Heart right ventricle (tissue), 16 donors: ENCODE results near the gene KDM1A. TPM values are rescaled to one million over a fixed set of nuclear protein-coding genes. Genes with fewer than 3 reads are reported as not detected.
A peak's percentile ranks its signal among the peaks of the same experiment; 100 is the strongest.
"Not testable (repeated sequence)": the region's sequence is repeated elsewhere in the genome, so short reads cannot be mapped to it uniquely, and the experiment has no call there.

Experiments used
- ATAC-seq, 8 donors: fragments of 200-7000 bp; cut with Tn5 transposase; one replicate each; pipeline ENCODE4 v1.9.1; 2020; ENCODE audit warnings: mild to moderate bottlenecking in 8 of 8, moderate library complexity in 8 of 8, moderate number of reproducible peaks in 1 of 8
- DNase-seq, 2 donors: peaks; one replicate each; pipeline ENCODE4 v3.0.0-alpha.2; 2020
- H3K27ac ChIP-seq, 10 donors: fragments of 200-600 bp; sonication (generic) in 2 of 10; one replicate each; pipeline versions ENCODE4 v1.5.0 to v1.8.0; 2020 to 2022; ENCODE audit warnings: mild to moderate bottlenecking in 3 of 10
- H3K27me3 ChIP-seq, 7 donors: fragments of 200-600 bp; one replicate each; pipeline ENCODE4 v1.8.0; 2021 to 2022; ENCODE audit warnings: mild to moderate bottlenecking in 2 of 7
- H3K36me3 ChIP-seq, 9 donors: fragments of 200-600 bp; sonication (generic) in 1 of 9; one replicate each; pipeline versions ENCODE4 v1.5.0 to v1.8.0; 2020 to 2022; ENCODE audit warnings: mild to moderate bottlenecking in 2 of 9
- H3K4me1 ChIP-seq, 9 donors: fragments of 200-600 bp; sonication (generic) in 1 of 9; one replicate each; pipeline versions ENCODE4 v1.5.0 to v1.8.0; 2020 to 2022; ENCODE audit warnings: mild to moderate bottlenecking in 4 of 9
- H3K4me3 ChIP-seq, 10 donors: fragments of 200-600 bp; sonication (generic) in 2 of 10; one replicate each; pipeline versions ENCODE4 v1.5.0 to v1.8.0; 2020 to 2022; ENCODE audit warnings: mild to moderate bottlenecking in 7 of 10, moderate library complexity in 2 of 10
- H3K9me3 ChIP-seq, 11 donors: fragments of 200-600 bp in 10 of 11; sonication (generic) in 2 of 11; one replicate each; pipeline versions ENCODE4 v1.5.0 to v1.8.0; 2013 to 2022; ENCODE audit warnings: mild to moderate bottlenecking in 2 of 11, control low read depth in 1 of 11, moderate library complexity in 1 of 11
- WGBS, 2 donors: extraction: QIAGEN DNeasy Blood & Tissue Kit; methylation state at CpG; one replicate each; pipeline ENCODE4 v1.1.7; 2013; ENCODE audit warnings: inconsistent platforms in 1 of 2; 5-methylcytosine and 5-hydroxymethylcytosine counted together
- intact Hi-C, 10 donors: fragments of 100-400 bp; cut with DNase I; formaldehyde crosslinking; loops; one replicate each; pipeline versions ENCODE4 v1.11.1 to v1.14.2; 2022
- polyA plus RNA-seq, 2 donors: library from polyadenylated mRNA; stranded (reverse); fragments of 200-250 nt; gene quantifications; one replicate each; pipeline ENCODE4 v1.2.3, GENCODE V29; 2013
- total RNA-seq, 10 donors: library from RNA; stranded (reverse); fragmentation: NEBNext Ultra II Directional in 3 of 10; extraction: Animal tissue kit (Norgen Biotek cat#: 25700) in 3 of 10; gene quantifications; one replicate each; pipeline versions ENCODE4 v1.2.1 to v1.2.4, GENCODE V29; 2021 to 2023
- TF ChIP-seq, protein P1 (sequence below), 9 donors: fragments of 200-600 bp; sonication (generic) in 2 of 9; IDR thresholded peaks; one replicate each; pipeline versions ENCODE4 v1.5.0 to v1.8.0; 2021 to 2022; ENCODE audit warnings: antibody characterized with exemption in 9 of 9, mild to moderate bottlenecking in 5 of 9, moderate library complexity in 1 of 9
- donor health status: Arrhythmogenic right ventricular cardiomyopathy.
- donor health status: ischemic (EF 13 %, LVEDD 7.1; RV severe dilation, severe dysfunction).
- donor health status: healthy with polysubstance abuse.
- donor health status: DM: no; HTN: yes; CAD: no.
- donor health status: DM: no; HTN: no; CAD: no.
- donor health status: ischemic (EF 25% LVEDD 6.9; RV normal size, moderate dysfunction).
- donor health status: ischemic (EF 25% LVEDD 5.7; RV mildly dilated, moderate dysfunction).
- donor health status: healthy.
- donor health status: DM: yes; HTN: yes; CAD: no.
- donor health status: Ischemic cardiomyopathy.
- donor health status: ischemic (EF 35%, LVEDD 5.7; RV mildly dilated, moderate dysfunction).
- donor health status: nonischemic (EF 11% LVEDD 7.7; RV severe dilation, severe dysfunction).
- donor health status: DM: yes; HTN: yes; CAD: no.
- donor health status: PGD.
- donor health status: ischemic (EF 29% LVEDD 5.4; RV normal size, mild dysfunction).
- donor health status: nonischemic (EF 23%, LVEDD 6.1; RV moderate dilation, normal function).

Gene KDM1A
- total and polyA plus RNA-seq, 12 donors, result 12.4 to 35.0 (median 27.3) TPM

DNA sequence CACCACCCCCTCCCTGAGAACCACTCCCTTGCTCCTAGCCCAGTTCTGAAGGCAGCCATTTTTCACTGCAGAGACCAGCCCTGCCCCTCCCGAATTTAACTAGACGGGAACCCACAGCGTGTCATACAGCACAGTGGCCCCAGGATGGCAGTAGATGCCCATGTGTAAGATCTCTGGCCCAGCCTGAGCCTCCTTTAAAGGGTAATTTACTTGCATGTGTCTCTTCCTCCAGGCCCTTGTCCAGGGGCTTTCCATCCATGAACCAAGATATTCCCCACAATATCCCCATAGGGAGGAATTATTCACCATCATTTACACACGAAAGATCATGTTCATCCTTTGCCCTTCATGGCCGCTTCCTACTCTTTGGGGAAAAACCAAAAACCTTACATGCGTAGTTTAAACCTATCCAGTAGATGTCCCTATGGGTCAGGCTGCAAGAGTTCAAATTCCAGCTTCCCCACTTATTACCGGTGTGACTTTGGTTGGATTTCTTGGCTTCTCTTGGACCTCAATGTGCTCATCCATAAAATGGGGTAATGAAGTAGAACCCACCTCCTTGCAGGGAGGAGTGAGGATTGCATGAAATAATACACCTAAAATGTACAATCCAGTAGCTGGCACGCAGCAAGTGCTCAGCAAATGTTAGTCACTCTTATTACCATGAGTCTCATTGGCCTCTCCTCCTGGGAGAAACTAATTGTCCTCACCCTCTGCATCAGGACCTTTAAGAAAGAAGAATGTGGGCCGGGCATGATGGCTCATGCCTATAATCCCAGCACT, 42.6 kb upstream of the KDM1A start:
- Histone ChIP-seq H3K36me3 (no peaks in the 10 kb centered on the region), H3K27me3 (peaks cover 0 to 36% (median 7%) of the 10 kb centered on the region in 7 donors), H3K4me3 (no peak overlapping the region), H3K27ac (no peak overlapping the region), H3K9me3 (no peaks in the 10 kb centered on the region), H3K4me1 (peaks cover 0 to 10% (median 0%) of the 10 kb centered on the region in 9 donors)
- DNase-seq (peak; percentile 21 to 50), ATAC-seq (peak; percentile 89 to 95 (median 92))
- TF ChIP-seq, protein P1, sequence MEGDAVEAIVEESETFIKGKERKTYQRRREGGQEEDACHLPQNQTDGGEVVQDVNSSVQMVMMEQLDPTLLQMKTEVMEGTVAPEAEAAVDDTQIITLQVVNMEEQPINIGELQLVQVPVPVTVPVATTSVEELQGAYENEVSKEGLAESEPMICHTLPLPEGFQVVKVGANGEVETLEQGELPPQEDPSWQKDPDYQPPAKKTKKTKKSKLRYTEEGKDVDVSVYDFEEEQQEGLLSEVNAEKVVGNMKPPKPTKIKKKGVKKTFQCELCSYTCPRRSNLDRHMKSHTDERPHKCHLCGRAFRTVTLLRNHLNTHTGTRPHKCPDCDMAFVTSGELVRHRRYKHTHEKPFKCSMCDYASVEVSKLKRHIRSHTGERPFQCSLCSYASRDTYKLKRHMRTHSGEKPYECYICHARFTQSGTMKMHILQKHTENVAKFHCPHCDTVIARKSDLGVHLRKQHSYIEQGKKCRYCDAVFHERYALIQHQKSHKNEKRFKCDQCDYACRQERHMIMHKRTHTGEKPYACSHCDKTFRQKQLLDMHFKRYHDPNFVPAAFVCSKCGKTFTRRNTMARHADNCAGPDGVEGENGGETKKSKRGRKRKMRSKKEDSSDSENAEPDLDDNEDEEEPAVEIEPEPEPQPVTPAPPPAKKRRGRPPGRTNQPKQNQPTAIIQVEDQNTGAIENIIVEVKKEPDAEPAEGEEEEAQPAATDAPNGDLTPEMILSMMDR (IDR thresholded peaks at IDR 0.05), result peak; percentile 30 to 70 (median 65)
- WGBS, 2 donors, result 37% methylated on average over 9 of the region's 9 CpGs
- intact Hi-C loops, result loop anchor here in 8 of 10 donors (2.0 to 10.0 kb wide), 7 partner anchors 118 to 298 kb away; no protein-coding TSS in a partner anchor

DNA sequence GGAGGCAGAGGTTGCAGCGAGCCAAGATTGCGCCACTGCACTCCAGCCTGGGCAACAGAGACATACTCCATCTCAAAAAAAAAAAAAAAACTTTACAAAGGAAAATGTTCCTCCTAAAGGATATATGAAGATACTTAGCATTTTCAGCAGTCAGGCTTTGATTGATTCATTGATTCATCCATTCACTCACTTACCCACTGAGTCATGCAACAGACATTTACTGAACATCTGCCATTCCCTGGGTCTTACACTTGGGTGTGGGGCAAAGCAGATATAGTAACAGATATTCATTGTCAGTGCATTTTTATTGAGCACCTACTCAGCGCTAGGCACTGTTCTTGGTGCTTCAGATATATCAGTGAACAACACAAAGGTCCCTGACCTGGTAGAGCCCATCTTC, 41.0 kb upstream of the KDM1A start:
- H3K27me3 ChIP-seq, result peaks cover 0 to 20% (median 3%) of the 10 kb centered on the region in 7 donors
- H3K9me3 ChIP-seq, result no peaks in the 10 kb centered on the region
- H3K4me1 ChIP-seq, result peaks cover 0 to 10% (median 0%) of the 10 kb centered on the region in 9 donors
- no peak overlapping the region for H3K27ac ChIP-seq
- no peak overlapping the region for H3K4me3 ChIP-seq
- intact Hi-C loops, result loop anchor here in 9 of 10 donors (2.0 to 10.0 kb wide), 6 partner anchors 117 to 297 kb away; no protein-coding TSS in a partner anchor
- WGBS, 2 donors, result 95 to 96% methylated on average over 3 of the region's 3 CpGs
- H3K36me3 ChIP-seq, result no peaks in the 10 kb centered on the region
- ATAC-seq (no peak), DNase-seq (no peak)
- TF ChIP-seq, protein P1 (IDR thresholded peaks at IDR 0.05), result no peak

DNA sequence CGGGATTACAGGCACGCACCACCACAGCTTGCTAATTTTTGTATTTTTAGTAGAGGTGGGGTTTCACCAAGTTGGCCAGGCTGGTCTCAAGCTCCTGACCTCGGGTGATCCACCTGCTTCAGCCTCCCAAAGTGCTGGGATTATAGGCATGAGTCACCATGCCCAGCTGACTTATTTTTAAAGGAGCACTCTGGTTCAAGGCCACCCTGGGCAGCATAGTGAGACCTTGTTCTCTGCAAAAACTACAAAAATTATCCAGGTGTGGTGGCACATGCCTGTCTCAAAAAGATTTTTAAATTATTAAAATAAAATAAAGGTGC, 38.8 kb upstream of the KDM1A start:
- not testable (repeated sequence) for H3K9me3 ChIP-seq, H3K36me3 ChIP-seq, H3K4me3 ChIP-seq, H3K4me1 ChIP-seq, H3K27ac ChIP-seq, DNase-seq, ATAC-seq
- intact Hi-C loops, result loop anchor here in 2 of 10 donors (10.0 kb wide), 2 partner anchors 204 to 294 kb away; no protein-coding TSS in a partner anchor
- peaks cover 0 to 11% (median 0%) of the 10 kb centered on the region in 7 donors for H3K27me3 ChIP-seq
- WGBS, 2 donors, result 79 to 89% methylated on average over 3 of the region's 3 CpGs

DNA sequence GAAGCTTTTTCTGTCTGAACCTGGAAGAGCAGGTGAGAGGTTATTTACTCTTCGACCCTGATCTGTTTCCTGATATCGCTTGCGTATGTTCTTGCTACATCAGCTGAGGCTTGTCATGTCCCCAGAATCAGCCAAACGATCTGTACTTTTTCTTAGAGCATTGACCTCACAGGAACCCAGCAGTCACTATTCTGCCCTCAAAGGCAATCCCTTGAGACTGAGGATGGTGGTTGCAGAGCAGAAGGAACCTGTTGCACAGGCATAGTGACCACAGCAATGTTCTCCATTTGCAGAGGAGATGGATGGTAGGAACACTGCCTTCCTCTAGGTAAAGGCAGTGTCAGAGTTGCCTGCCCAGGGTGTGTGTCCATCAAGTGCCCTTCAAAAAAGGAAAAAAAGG, 35.3 kb upstream of the KDM1A start:
- no peak overlapping the region for H3K27ac ChIP-seq
- H3K36me3 ChIP-seq, result no peaks in the 10 kb centered on the region
- intact Hi-C loops, result loop anchor here in 2 of 10 donors (10.0 kb wide), 2 partner anchors 201 to 291 kb away; no protein-coding TSS in a partner anchor
- H3K4me3 ChIP-seq, result no peak overlapping the region
- ATAC-seq (no peak), DNase-seq (no peak)
- TF ChIP-seq, protein P1 (IDR thresholded peaks at IDR 0.05), result no peak
- WGBS, 2 donors, result 80 to 89% methylated on average over 4 of the region's 4 CpGs
- no peaks in the 10 kb centered on the region for H3K9me3 ChIP-seq
- H3K27me3 ChIP-seq, result peaks cover 0 to 3% (median 0%) of the 10 kb centered on the region in 7 donors
- H3K4me1 ChIP-seq, result no peaks in the 10 kb centered on the region

DNA sequence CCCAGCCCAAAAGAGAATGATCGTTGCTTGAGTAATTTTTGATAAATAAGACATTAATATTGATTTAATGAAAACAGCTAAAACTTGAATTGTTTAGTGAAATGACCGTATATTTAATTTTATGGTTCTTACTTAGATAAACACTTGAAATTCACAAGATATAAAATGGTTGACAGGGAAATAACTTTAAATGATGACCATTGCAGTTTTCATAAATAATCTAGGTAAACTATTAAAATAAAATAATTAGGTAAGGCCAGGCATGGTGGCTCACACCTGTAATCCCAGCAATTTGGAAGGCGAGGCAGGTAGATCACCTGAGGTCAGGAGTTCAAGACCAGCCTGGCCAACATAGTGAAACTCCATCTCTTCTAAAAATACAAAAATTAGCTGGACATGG, 26.9 kb upstream of the KDM1A start:
- H3K9me3 ChIP-seq, result peaks cover 0 to 20% (median 0%) of the 10 kb centered on the region in 11 donors
- intact Hi-C loops, H3K27ac ChIP-seq, ATAC-seq, H3K4me1 ChIP-seq, H3K36me3 ChIP-seq, H3K4me3 ChIP-seq, H3K27me3 ChIP-seq, DNase-seq: not testable (repeated sequence)
- 76 to 94% methylated on average over 3 of the region's 3 CpGs for WGBS, 2 donors

DNA sequence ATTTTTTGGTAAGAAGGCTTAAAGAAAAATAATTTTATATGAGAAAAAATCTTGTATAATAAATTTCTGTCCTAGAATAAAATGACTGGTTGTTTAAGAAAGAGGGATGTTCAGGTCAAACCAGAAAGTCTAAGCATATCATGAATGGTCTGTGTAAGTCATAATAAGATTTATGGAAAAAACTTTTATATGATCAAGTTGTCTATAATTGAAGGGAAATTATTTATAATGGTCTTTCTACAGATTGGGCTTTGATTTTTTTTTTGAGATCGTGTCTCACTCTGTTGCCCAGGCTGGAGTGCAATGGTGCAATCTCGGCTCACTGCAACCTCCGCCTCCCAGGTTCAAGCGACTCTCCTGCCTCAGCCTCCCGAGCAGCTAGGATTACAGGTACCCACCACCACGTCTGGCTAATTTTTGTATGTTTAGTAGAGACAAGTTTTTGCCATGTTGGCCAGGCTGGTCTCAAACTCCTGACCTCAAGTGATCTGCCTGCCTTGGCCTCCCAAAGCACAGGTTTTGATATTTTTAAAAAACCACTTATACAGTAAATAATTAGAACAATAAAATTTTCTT, 26.0 kb upstream of the KDM1A start:
- H3K4me3 ChIP-seq, H3K27ac ChIP-seq, intact Hi-C loops, H3K36me3 ChIP-seq, DNase-seq, ATAC-seq, H3K27me3 ChIP-seq, H3K4me1 ChIP-seq: not testable (repeated sequence)
- 78 to 82% methylated on average over 6 of the region's 6 CpGs for WGBS, 2 donors
- peaks cover 0 to 20% (median 0%) of the 10 kb centered on the region in 11 donors for H3K9me3 ChIP-seq
